CD4-positive, alpha-beta T cell treated with Interleukin-1 beta for 1 hour (primary cell): ENCODE results near the gene GALNT15.

Experiments
- DNase-seq, 2 donors: peaks; one replicate each; pipeline ENCODE4 v3.0.0-alpha.2; 2020 to 2022

Gene GALNT15, protein sequence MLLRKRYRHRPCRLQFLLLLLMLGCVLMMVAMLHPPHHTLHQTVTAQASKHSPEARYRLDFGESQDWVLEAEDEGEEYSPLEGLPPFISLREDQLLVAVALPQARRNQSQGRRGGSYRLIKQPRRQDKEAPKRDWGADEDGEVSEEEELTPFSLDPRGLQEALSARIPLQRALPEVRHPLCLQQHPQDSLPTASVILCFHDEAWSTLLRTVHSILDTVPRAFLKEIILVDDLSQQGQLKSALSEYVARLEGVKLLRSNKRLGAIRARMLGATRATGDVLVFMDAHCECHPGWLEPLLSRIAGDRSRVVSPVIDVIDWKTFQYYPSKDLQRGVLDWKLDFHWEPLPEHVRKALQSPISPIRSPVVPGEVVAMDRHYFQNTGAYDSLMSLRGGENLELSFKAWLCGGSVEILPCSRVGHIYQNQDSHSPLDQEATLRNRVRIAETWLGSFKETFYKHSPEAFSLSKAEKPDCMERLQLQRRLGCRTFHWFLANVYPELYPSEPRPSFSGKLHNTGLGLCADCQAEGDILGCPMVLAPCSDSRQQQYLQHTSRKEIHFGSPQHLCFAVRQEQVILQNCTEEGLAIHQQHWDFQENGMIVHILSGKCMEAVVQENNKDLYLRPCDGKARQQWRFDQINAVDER

DNA sequence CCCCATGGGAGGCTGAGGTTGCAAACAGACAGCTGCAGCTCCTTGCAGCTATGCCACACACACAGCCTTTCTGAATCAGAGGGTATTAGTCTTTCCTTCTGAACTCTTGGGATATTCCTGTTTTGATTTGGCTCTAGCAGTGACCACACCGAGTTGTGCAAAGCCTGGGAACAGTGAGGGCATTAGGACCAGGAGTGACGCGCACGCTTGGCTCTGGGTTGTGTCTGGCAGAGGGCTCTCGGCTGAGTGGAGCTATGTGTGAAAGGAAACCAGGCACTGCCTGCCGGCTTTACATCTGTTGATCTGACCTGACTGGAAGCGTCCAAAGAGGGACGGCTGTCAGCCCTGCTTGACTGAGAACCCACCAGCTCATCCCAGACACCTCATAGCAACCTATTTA lies at the start of gene GALNT15:
Gene GALNT15, plus strand, starts transcription at position 292 of the 400 bp plus-strand sequence. CDS start 472 bp downstream, outside the sequence.
- DNase-seq, result no peak

DNA sequence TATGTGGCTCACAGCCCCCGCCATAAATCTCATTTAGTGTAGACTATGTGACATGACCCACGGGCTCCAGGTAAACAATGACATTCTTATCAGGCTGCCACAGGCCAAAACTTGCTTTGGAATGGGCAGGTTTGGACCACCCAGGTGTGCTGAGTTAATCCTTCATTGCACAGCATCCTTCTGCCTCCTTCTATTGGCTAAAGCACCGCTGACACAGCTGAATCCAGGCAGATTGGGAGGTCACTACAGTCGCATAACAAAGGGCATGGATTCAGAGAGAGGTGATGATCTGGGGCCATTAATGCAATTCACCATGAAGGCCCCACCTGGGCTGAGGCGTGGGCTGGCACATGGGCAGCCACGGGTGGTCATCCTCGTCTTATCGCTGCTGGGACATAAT lies 47.8 kb upstream of the GALNT15 start:
- no peak for DNase-seq

DNA sequence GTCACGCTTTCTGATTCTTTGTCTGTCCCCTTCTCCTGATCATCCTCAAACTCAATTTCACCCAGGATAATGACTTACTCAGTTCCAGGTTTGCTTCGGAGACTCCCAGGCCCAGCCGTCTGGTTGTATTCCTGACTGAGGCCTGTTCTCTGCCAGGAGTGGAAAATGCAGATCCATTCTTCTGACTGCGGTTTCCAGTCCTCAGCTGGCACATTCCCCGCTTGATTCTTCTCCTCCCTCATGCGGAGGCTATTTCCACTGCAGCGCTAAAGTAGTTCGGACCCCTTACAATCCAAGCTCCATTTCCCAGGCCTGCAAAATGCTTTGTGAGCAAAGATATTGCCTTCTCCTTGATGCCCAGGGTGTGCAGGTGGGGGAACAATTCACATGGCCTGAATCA lies 47.2 kb upstream of the GALNT15 start:
- DNase-seq, result no peak

DNA sequence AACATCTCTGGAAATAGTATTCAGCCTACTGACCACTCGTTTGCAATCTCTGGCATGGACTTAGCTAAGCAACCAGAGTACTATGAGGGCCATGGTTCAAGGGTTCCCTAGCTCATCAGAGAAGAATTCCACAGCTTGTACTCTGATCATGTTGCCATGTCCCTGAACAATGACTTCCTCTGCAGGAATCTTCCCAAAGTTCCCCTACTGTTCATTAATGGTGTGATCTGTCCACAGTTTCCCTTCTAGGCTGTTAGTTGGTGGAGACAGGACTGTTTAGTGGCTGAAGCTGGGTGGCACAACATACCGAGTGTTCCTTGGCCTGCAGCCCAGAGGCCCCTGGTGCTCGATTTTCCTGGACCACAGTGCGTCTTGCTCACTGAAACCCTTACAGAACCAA lies 44.4 kb upstream of the GALNT15 start:
- DNase-seq, result no peak

DNA sequence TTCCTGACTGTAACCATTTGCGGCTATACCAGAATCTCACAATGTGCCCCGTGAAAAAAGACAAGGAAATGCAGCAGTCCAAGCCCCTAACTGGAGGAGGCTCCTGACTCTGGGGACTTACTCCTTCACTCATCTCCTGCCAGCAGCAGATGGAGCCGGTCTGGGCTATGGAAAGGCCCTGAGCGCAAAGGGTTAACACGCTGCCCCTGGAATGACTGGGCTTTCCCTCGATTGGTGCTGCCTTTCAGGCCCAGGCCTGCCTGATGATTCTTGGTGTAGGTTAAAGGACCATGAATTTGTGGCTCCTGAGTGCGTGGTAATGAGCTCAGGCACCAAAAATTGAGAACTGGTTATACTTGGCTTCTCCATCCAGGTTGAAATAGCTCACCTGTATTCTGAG lies 42.3 kb upstream of the GALNT15 start:
- no peak for DNase-seq

DNA sequence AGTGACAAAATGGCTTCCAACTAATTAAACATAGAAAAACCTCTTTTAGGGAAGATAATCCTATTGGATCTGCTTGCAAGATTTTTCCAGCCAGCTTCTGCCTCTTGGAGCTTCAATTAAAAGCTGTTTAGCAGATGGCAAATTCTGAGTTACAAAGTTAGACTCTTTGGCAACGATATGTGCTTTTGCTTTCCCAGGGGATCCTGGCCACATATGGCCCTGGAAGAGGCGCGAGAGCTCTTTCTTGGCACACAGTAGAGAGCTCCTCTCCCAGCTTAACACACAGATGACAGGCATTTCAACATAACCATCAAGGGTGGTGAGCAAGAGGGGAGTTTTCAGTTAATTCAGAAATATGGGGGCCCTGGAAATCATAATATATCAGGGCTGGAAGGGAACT lies 41.6 kb upstream of the GALNT15 start:
- no peak for DNase-seq

DNA sequence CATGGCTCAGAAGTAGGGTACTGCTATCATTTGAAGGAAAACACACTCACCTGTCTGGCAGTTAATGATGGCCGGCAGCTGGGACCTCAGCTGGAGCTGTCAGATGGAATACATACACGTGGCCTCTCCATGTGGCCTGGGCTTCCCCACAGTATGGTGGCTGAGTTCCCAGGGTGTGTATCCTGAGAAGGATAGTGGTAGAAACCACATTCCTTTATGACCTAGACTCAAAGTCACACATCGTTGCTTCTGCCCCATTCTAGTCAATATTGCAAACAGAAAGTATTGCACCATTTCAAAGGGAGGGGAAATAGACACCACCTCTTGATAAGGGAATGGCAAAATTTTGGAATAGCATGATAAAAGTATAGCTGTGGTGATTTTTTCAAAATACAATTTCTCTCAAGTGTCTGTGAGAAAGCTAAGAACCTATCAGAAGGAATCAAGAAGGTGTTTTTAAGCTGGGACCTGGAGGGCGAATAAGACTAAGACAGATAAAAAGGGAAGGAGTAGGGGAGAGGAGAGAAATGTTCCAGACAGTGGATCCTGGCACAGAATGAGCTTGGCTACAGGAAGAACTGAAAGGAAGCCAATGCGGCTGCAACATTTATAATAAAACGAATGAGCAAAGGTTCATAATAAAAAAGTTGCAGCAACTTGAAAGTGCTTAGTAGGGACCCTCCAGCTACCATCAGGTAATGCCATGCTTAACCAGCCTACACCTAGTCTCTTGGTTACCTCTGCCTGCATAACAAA lies 40.1 kb upstream of the GALNT15 start:
- no peak for DNase-seq

DNA sequence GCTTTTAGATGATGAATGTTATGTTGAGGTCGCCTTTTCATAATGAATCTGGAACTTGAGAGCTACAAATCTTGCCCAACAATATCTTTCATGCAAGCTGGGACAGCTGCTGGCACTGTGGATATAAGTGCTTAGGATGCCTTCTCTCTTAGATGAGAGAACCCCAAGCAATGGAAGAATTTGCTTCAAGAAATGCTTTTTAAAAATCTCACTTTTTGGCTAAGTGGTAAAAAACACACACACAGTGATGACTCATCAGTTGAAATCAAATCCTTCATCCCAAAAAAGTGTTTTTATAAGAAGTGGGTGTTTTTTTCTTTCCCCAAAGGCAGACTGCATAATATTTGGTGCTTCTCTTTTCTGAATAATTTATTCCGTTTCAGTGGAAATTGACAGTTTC lies 38.4 kb upstream of the GALNT15 start:
- DNase-seq, result no peak

DNA sequence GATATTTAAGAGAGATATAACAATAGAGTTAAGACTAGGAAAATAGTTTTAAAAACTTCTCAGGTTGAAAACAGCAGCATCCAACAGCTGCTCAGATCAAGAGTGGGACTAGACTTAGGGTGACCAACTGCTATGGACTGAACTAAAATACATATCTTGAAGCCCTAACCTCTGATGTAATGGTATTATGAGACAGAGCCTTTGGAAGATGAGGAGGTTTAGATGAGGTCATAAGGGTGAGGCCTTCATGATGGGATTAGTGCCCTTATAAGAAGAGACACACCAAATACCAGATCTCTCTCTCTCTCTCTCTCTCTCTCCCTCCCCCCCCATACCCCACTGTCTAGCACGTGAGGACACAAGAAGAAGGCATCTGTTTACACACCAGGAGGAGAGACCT lies 37.4 kb upstream of the GALNT15 start:
- DNase-seq, result no peak

DNA sequence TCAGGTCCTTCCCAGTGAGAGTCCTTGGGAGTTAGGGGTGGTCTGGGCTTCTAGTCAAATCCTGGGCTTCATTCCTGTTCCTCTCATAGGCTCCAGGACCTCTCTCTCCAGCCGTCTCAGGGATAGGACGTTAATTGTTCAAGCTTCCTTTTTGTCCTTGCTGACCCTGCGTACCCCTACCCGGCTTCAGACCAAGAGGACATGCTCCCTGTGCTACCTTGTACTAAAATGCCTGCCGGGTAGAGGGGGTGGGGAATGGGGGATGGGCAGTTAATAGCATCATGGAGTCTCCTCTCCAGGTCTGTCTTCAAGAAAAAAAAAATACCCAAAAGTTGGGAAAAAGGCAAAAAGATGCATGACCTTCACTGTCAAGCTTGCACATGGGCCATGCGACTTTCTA lies 36.5 kb upstream of the GALNT15 start:
- DNase-seq, result no peak

DNA sequence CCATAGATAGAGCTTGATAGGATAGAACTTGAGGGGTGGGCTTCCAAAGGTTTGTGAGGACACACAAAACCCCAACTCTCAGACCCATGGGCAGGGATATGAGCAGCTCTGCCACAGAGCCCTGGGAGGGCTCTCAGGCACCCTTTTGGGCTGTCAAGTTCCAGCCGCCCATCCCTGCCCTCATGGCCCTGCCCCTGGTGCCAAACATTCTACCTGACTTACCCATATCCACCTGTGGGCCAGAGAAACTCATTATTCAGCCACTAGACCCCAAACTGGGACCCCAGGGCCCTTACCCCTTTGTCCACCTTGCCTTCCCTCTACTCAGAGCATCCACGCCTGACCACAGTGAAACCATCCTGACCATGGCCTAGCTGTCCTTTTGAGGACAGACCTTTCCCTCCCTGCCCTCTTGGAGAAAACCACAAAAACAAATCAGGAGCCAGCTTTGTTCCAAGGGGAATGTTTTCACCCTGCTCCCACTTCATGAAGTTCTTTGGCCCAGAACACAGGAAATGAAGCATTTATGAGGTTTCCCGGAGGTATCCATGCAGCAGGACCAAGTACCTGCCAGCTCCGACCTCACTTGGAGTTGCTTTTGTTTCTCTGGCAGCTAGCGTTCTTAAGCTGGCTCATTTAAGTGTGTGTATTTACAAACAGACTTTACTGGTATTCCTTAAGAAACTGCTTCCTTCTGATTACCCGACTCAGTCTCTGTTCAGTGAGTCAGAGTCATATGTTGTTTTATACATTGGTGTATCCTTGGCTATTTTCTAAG lies 34.2 kb upstream of the GALNT15 start:
- no peak for DNase-seq

DNA sequence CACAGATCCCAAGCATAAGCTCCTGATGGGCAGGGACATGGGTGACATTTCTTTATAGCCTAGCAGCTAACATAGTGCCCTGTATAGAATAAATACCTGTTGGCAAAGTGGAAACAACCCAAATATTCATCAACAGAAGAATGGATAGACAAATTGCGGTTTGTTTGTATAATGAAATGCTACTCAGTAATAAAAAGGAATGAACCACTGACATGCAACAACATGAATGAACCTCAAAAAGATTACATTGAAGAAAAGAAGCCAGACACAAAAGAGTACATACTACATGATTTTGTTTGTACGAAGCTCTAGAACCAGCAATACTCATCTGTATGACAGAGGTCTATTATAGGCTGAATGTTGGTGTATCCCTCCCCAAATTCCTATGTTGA lies 33.6 kb upstream of the GALNT15 start:
- no peak for DNase-seq

DNA sequence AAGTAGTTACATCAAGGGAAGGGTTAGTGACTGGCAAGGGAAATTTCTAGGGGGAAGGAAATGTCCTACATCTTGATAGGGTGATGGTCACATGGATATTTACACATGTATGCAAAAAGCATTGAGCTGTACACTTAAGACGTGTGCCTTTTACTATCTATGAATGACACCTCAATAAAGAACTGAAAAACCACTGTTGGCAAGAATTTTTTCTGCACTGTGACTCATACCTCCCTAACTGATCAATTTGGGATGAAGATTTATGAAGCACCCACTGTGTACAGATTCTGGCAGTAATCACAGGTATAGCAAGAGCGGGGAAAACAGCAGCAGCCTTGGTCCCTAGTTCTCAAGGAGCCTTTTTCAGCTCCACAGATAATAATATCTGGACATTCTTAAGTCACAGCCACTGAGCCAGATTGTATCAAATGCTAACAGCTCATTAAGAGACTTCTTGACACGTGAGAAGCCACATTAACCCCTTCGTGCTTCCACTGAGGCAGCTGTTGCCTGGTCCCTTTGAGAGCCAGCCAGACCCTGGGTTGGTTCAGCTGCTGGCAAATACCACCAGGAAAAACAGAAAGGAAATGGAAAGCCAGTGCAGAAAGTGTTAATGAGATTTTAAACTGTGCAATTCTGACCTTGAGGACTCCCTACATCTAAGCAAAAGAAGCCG lies 32.0 kb upstream of the GALNT15 start:
- DNase-seq, result no peak

DNA sequence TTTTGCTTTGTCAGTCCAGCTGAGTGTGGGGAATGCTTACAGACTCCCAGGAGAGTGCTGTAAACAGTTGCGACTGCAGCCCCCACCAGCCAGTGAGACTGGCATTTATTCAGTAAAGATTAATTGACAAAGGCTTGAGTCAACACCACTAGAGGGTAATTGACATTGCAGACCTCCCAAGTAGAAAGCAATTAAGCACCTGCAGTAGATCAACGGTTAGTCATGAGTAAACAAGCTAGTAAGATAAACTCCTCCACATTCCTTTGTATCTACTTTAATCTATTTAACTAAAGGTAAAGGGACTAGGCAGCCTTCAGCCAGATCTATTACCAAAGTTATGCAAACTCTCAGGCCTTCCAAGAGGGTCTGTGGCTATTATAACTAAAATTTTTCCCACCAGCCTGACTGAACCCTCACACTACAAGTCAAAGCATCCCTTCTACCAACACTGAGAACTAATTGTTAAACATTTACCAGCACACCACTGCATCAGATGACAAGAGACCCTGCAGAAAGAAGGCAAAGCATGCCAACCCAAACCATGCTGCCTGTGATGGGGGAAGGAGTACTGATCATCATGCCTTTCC lies 30.5 kb upstream of the GALNT15 start:
- DNase-seq, result no peak

DNA sequence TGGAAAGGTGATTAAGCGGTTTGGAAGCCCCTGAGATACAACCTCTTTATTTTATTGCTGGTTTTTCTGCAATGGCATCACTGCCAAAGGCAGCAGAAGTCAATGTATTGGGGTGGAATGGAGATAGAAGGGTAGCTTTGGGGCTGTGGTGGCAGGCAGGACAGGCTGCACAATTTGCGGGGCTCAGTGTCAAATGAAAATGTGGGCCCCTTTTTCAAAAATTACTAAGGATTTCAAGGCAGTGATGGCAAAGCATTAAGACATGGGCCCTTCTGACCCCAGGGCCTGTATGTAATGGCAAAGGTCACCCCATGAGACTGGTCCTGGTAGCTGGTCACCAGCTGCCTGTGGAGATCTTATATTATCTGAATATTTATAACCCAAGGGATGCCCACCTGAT lies 29.3 kb upstream of the GALNT15 start:
- no peak for DNase-seq

DNA sequence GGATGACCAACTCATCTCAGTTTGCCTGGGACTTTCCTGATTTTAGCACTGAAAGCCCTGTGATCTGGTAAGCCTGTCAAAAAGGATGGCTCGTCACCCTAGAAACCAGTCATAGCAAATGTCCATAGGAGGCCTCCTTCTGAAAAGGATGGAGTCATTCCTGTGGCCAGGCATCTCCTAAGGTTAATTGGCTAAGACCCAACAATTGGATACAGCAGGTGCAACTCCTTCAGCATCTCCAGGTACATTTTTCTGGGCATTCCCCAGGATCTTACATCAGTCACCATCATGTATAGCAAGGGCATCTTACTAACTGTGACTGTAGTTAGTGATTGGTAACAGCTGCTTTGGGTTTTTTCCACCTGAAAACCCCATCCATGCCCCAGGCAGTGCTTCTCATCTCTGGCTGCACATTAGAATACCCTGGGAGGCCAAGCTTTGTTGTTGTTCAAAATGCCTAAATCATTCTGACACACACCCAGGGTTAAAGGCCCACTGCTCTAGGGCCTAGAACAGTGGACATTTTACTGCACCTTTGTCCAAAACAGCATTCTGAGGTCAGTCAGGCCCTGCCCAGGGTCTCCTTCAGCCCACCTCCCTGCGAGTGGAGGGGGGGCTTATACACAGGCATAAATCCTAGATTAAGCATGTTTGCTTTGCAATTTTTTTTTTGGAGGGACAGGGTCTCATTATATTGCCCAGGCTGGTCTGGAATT lies 28.3 kb upstream of the GALNT15 start:
- DNase-seq, result no peak

DNA sequence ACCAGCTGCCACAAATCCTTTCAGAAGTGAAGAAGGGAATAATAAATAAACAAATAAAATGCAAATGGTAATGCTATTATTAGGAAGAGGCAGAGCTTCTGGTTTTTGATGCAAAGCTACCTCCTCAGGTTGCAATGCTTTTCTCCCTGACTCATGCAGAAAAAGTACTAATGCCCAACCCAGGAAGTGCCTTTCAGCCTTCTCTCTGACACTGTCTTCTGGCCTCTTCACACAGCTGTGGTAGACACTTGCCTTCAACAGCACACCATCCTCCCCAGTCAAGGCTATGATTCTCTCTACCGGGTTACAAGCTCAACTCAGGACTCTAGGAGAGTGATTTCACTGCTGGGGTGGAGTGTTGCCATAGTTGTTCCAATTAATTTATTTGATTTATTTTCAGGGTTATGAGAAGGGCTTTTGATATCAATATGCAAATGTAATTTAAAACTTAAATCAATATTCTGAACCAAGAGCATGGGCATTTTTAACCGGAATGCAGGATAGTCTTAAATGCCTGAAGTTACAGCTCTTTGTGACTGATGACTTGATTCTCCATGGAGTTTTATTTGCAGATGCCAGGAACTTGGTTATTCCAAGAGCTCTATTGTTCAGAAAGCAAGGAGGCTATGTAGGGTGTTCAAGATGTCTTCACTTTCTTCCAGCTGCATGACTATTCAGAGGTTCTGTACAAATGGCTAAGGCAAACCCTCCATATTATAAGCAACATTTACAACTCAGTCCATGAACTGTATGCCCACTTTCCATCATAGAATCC lies 27.1 kb upstream of the GALNT15 start:
- no peak for DNase-seq

DNA sequence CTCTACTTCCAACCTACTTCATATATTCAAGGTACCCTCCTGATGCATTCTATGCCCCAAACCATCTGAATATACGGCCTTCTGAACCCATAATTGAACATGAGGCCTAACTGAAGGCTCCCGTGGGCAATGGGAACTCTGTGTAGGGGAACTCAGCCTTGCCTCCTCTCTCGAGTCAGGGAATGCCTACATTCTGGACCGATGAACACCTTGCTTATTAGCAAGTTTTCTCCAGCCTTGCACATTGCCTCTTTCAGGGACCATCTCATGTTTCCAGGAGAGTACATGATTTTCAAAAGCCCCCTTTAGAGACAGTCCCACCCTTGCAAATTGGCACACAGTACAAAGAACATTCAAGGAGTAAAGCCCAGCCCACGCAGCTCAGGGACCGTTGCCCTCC lies 26.3 kb upstream of the GALNT15 start:
- DNase-seq, result no peak

DNA sequence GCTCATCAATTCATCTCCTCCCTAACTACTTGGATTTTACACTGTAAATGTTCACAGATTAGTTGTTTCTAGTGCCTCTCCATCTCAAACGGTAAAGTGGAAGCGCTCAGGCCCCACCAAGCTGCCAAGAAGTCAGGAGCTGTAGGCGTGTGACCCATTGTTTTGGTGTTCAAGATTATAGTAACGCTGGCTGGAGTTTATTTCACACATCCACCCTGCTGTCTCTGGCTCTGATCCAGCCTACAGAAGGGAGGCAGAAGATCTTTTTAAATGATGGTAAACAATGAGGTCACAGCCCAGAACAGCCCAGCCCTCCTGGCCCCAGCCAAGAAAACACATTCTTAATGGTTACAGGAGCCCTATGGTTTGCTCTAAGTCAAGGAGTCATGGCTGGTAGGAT lies 25.7 kb upstream of the GALNT15 start:
- DNase-seq, result no peak

DNA sequence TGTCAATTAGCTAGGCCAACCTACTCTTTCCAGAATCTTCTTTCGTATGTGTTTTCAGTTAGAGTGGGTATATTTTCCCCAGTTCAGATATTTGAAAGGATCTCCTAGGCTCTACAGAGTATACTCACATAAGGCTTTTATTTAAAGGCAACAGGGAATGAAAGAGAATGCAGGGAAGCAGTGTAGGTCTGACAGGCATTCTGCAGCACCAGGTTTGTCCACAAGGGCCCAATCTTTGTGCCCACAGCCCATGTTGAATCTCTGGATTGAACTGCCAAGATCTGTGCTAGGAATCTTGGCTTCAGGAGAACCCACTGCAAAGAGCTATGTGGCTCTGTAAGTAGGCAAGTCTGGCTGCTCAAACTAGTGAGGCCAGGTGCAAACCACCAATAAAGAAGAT lies 24.2 kb upstream of the GALNT15 start:
- no peak for DNase-seq

DNA sequence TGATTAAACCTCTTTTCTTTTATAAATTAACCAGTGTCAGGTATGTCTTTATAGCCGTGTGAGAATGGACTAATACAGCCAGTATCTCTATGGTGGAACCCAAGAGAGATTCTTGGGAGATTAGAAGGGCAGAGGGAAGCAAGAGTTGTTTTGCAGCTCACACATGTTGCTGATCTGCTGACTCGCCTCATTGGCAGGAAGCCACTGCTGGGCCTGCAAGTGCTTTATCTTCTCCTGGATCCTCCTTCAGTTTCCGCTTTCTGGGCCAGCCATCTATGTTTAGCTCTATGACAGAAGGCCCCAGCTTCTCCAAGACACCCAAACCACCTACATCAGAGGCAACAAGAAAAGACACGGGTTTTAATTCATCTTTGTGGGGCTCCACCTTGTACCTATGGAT lies 23.4 kb upstream of the GALNT15 start:
- peak in 1 of 2 donors; percentile 5 for DNase-seq
